ENCODE data around the gene TLR6.

TLR6 gene

GRCh38 chr4:38857354-38858096 lies 908 bp upstream of the TLR6 start:
- peak overlapping the region; percentile 71 for H3K4me3 ChIP-seq (ENCODE audit: low read depth, low read length)
- peak; percentile 33; the same call in 1 of the 2 replicates for TF ChIP-seq MYC (IDR thresholded peaks at IDR 0.05; ENCODE audit: low read depth, low read length)
- TF ChIP-seq, protein P1, sequence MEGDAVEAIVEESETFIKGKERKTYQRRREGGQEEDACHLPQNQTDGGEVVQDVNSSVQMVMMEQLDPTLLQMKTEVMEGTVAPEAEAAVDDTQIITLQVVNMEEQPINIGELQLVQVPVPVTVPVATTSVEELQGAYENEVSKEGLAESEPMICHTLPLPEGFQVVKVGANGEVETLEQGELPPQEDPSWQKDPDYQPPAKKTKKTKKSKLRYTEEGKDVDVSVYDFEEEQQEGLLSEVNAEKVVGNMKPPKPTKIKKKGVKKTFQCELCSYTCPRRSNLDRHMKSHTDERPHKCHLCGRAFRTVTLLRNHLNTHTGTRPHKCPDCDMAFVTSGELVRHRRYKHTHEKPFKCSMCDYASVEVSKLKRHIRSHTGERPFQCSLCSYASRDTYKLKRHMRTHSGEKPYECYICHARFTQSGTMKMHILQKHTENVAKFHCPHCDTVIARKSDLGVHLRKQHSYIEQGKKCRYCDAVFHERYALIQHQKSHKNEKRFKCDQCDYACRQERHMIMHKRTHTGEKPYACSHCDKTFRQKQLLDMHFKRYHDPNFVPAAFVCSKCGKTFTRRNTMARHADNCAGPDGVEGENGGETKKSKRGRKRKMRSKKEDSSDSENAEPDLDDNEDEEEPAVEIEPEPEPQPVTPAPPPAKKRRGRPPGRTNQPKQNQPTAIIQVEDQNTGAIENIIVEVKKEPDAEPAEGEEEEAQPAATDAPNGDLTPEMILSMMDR (IDR thresholded peaks at IDR 0.05; ENCODE audit: low read depth, low read length) = no peak
- peak; percentile 97 for DNase-seq (ENCODE audit: low read depth)

DNA sequence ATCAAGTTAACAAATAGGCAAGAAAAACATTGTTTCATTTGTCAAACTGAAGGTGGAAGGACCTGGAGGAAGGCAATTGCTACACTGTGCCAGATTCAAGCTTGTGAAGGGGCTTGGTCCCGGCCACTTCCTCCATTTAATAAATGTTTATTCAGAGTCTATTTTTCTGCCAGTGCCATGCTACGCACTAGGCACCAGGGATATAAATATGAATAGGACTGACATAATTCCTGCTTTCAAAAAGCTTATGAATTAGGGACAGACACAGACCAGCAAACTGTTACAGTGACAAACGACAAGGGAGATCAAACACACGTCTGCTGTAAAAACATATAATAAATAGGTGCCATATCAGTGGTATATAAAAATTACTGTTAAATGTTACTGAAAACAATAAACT lies 571 bp downstream of the TLR6 start:
- no peak for TF ChIP-seq MYC (IDR thresholded peaks at IDR 0.05; ENCODE audit: low read depth, low read length)
- TF ChIP-seq, protein P1 (IDR thresholded peaks at IDR 0.05; ENCODE audit: low read depth, low read length) = no peak
- no peak for TF ChIP-seq POLR2A (IDR thresholded peaks at IDR 0.05; ENCODE audit: extremely low read depth, insufficient read length)
- TF ChIP-seq, protein P2, sequence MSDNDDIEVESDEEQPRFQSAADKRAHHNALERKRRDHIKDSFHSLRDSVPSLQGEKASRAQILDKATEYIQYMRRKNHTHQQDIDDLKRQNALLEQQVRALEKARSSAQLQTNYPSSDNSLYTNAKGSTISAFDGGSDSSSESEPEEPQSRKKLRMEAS (IDR thresholded peaks at IDR 0.05; ENCODE audit: low read depth, low read length) = no peak
- H3K4me3 ChIP-seq (ENCODE audit: low read depth, low read length) = peak overlapping the region; percentile 71
- DNase-seq (ENCODE audit: low read depth) = peak; percentile 77

DNA sequence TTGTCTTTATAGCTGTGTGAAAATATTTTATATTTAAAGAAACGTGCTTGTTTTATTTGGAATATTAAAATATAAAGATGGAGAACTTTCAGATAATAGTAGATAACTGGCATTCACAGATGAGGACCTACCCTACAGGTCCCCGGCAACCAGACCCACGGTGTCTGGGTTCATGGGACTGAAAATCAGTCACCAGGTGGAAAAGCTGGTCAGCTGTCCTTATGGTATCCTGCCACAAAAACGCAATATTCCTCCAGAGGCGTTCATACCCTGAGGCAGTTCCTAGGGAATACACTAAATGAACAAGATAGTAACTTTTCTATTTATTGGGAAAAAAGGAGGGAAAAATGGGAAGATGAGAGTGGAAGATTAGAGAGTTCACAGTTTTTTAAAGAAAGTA lies 1.2 kb downstream of the TLR6 start:
- TF ChIP-seq, protein P1 (IDR thresholded peaks at IDR 0.05; ENCODE audit: low read depth, low read length) = no peak
- TF ChIP-seq POLR2A (IDR thresholded peaks at IDR 0.05; ENCODE audit: extremely low read depth, insufficient read length) (no peak), MYC (IDR thresholded peaks at IDR 0.05; ENCODE audit: low read depth, low read length) (no peak)
- TF ChIP-seq, protein P2 (IDR thresholded peaks at IDR 0.05; ENCODE audit: low read depth, low read length) = no peak
- peak overlapping the region; percentile 71 for H3K4me3 ChIP-seq (ENCODE audit: low read depth, low read length)
- DNase-seq (ENCODE audit: low read depth) = peak; percentile 30

- DNase-seq (ENCODE audit: low read depth) = no peak
- no peak overlapping the region for H3K4me3 ChIP-seq (ENCODE audit: low read depth, low read length)
- no peak for TF ChIP-seq MYC (IDR thresholded peaks at IDR 0.05; ENCODE audit: low read depth, low read length)
- TF ChIP-seq, protein P2 (IDR thresholded peaks at IDR 0.05; ENCODE audit: low read depth, low read length) = no peak
- TF ChIP-seq, protein P1 (IDR thresholded peaks at IDR 0.05; ENCODE audit: low read depth, low read length) = no peak
- TF ChIP-seq POLR2A (IDR thresholded peaks at IDR 0.05; ENCODE audit: extremely low read depth, insufficient read length) = no peak
Observed at GRCh38 chr4:38846015-38846414, 10.6 kb downstream of the TLR6 start.

GRCh38 chr4:38842994-38843393 lies 13.6 kb downstream of the TLR6 start:
- TF ChIP-seq, protein P1 (IDR thresholded peaks at IDR 0.05; ENCODE audit: low read depth, low read length) = no peak
- TF ChIP-seq MYC (IDR thresholded peaks at IDR 0.05; ENCODE audit: low read depth, low read length) (no peak), POLR2A (IDR thresholded peaks at IDR 0.05; ENCODE audit: extremely low read depth, insufficient read length) (no peak)
- TF ChIP-seq, protein P2 (IDR thresholded peaks at IDR 0.05; ENCODE audit: low read depth, low read length) = no peak
- no peak overlapping the region for H3K4me3 ChIP-seq (ENCODE audit: low read depth, low read length)
- DNase-seq (ENCODE audit: low read depth) = no peak
